ENCODE results near the gene CALML6. TPM values are rescaled to one million over a fixed set of nuclear protein-coding genes. Genes with fewer than 3 reads are reported as not detected.

Gene CALML6
- total and polyA plus RNA-seq, 2 of the 8 experiments (the other 6 are each of a cell fraction or from before 2014, with no cell fraction given), result 0.54 to 1.3 TPM

GRCh38 chr1:1910651-1911331 lies 4.3 kb upstream of the CALML6 start (continued):
- TF ChIP-seq SP2 (IDR thresholded peaks at IDR 0.05; ENCODE audit: low read length) (no peak), TAF1 (IDR thresholded peaks at IDR 0.05; ENCODE audit: low read depth, low read length) (no peak), YY1 (IDR thresholded peaks at IDR 0.05; ENCODE audit: low read depth, low read length) (no peak)
